Measurements from ENCODE around the gene HAUS7. TPM values are rescaled to one million over a fixed set of nuclear protein-coding genes. Genes with fewer than 3 reads are reported as not detected.

Gene HAUS7
- total and polyA plus RNA-seq, 2 donors from 2014 or later: 28.1 to 47.6 TPM

DNA sequence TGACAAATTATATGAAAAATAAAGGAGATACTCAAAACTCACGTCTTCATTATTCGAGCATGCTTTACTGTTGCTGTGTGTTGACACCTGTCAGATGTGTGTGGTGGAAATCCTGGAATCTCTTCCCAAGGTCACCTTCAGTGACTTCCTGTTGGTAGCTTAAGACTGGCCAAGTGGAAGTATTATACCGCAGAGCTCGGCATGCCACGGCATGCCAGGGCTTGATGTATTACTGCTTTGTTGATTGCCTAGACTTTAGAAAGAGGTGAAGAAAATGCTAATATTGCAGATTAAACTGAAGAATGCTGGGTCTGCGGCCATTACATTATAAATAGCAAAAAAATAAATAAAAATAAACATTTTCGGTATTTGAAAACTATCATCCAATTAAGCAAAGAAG is 29.1 kb downstream of the HAUS7 start:
- Histone ChIP-seq H3K9ac (ENCODE audit: low read length in 3 of 3) (no peak overlapping the region), H3K27me3 (ENCODE audit: control insufficient read depth, insufficient read depth, low read length) (no peaks in the 10 kb centered on the region), H3K36me3 (ENCODE audit: control insufficient read depth in 2 of 3, insufficient read depth in 3 of 3, low read length in 3 of 3) (no peaks in the 10 kb centered on the region), H3K4me1 (ENCODE audit: control insufficient read depth in 2 of 3, insufficient read depth in 2 of 3, low read depth in 1 of 3, low read length in 3 of 3) (no peaks in the 10 kb centered on the region), H3K27ac (ENCODE audit: low read depth in 2 of 2, low read length in 2 of 2) (no peak overlapping the region), H3K4me3 (ENCODE audit: low read length in 3 of 3) (no peak overlapping the region), H3K9me3 (ENCODE audit: control insufficient read depth in 2 of 3, insufficient read depth in 1 of 3, low read length in 3 of 3) (no peaks in the 10 kb centered on the region)
- TF ChIP-seq CTCF (IDR thresholded peaks at IDR 0.05; ENCODE audit: borderline replicate concordance, extremely low read depth, insufficient read depth): no peak
- DNase-seq: no peak
- peak; percentile 3 for FAIRE-seq
- intact Hi-C loops (cut with DNase I): no loop called here

DNA sequence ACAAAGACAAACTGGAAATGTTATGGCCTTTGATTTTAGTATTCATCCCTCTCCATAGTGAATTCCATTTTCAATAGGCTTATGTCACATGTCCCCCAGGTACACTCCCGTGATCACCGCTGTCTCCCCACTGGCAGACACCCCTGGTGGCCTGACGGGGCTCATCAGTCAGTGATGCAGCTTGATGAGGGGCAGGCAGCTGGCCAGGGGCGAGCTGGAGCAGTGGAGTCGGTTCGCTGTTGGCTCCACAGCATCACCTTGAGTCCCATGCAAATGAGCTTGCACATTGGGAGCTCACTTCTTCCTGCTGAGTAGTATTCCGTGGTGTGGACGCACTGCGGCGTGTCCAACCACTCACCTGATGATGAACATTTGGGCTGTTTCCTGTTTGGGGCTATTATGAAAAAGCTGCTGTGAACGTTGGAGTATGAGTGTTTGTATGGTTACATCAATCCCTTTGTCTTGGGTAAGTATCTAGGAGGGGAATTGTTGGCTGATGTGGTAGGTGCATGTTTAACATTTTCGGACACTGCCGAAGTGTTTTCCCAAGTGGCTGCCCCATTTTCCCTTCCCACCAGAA is 29.7 kb downstream of the HAUS7 start:
- FAIRE-seq (no peak), DNase-seq (no peak)
- H3K27ac ChIP-seq (ENCODE audit: low read depth in 2 of 2, low read length in 2 of 2): no peak overlapping the region
- H3K27me3 ChIP-seq (ENCODE audit: control insufficient read depth, insufficient read depth, low read length): no peaks in the 10 kb centered on the region
- H3K4me3 ChIP-seq (ENCODE audit: low read length in 3 of 3): no peak overlapping the region
- H3K9me3 ChIP-seq (ENCODE audit: control insufficient read depth in 2 of 3, insufficient read depth in 1 of 3, low read length in 3 of 3): no peaks in the 10 kb centered on the region
- H3K9ac ChIP-seq (ENCODE audit: low read length in 3 of 3): no peak overlapping the region
- no peaks in the 10 kb centered on the region for H3K36me3 ChIP-seq (ENCODE audit: control insufficient read depth in 2 of 3, insufficient read depth in 3 of 3, low read length in 3 of 3)
- intact Hi-C loops (cut with DNase I): no loop called here
- TF ChIP-seq CTCF (IDR thresholded peaks at IDR 0.05; ENCODE audit: borderline replicate concordance, extremely low read depth, insufficient read depth): no peak
- H3K4me1 ChIP-seq (ENCODE audit: control insufficient read depth in 2 of 3, insufficient read depth in 2 of 3, low read depth in 1 of 3, low read length in 3 of 3): no peaks in the 10 kb centered on the region

DNA sequence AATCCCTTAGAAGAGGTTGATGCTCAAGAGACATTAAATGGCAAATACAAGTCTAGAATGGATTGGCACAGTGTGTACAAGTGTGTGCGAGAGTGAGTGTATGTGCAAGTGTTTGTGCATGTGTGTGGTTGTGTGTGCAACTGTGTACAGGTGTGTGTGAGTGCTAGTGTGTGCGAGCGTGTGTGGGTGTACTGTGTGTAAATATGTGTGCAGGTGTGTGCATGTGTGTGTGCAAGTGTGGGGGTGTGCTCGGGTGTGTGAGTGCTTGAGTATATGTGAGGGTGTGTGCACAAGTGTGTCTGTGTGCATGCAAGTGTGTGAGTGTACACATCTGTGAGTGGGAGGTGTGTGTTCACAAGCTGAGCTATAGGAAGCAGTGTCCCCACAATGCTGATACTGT is 30.4 kb downstream of the HAUS7 start:
- no peak for FAIRE-seq
- no peaks in the 10 kb centered on the region for H3K36me3 ChIP-seq (ENCODE audit: control insufficient read depth in 2 of 3, insufficient read depth in 3 of 3, low read length in 3 of 3)
- no peak overlapping the region for H3K9ac ChIP-seq (ENCODE audit: low read length in 3 of 3)
- H3K4me3 ChIP-seq (ENCODE audit: low read length in 3 of 3): no peak overlapping the region
- no peaks in the 10 kb centered on the region for H3K27me3 ChIP-seq (ENCODE audit: control insufficient read depth, insufficient read depth, low read length)
- DNase-seq: no peak
- intact Hi-C loops (cut with DNase I): no loop called here
- H3K27ac ChIP-seq (ENCODE audit: low read depth in 2 of 2, low read length in 2 of 2): no peak overlapping the region
- no peak for TF ChIP-seq CTCF (IDR thresholded peaks at IDR 0.05; ENCODE audit: borderline replicate concordance, extremely low read depth, insufficient read depth)
- H3K9me3 ChIP-seq (ENCODE audit: control insufficient read depth in 2 of 3, insufficient read depth in 1 of 3, low read length in 3 of 3): no peaks in the 10 kb centered on the region
- H3K4me1 ChIP-seq (ENCODE audit: control insufficient read depth in 2 of 3, insufficient read depth in 2 of 3, low read depth in 1 of 3, low read length in 3 of 3): no peaks in the 10 kb centered on the region

- no peaks in the 10 kb centered on the region for H3K9me3 ChIP-seq (ENCODE audit: control insufficient read depth in 2 of 3, insufficient read depth in 1 of 3, low read length in 3 of 3)
- intact Hi-C loops (cut with DNase I): no loop called here
- H3K27ac ChIP-seq (ENCODE audit: low read depth in 2 of 2, low read length in 2 of 2): no peak overlapping the region
- no peaks in the 10 kb centered on the region for H3K27me3 ChIP-seq (ENCODE audit: control insufficient read depth, insufficient read depth, low read length)
- H3K4me1 ChIP-seq (ENCODE audit: control insufficient read depth in 2 of 3, insufficient read depth in 2 of 3, low read depth in 1 of 3, low read length in 3 of 3): no peaks in the 10 kb centered on the region
- DNase-seq: peak in 3 of 5 donors; percentile 25 to 39 (median 34)
- peak; percentile 17 for TF ChIP-seq CTCF (IDR thresholded peaks at IDR 0.05; ENCODE audit: borderline replicate concordance, extremely low read depth, insufficient read depth)
- no peaks in the 10 kb centered on the region for H3K36me3 ChIP-seq (ENCODE audit: control insufficient read depth in 2 of 3, insufficient read depth in 3 of 3, low read length in 3 of 3)
- no peak overlapping the region for H3K4me3 ChIP-seq (ENCODE audit: low read length in 3 of 3)
- no peak for FAIRE-seq
- H3K9ac ChIP-seq (ENCODE audit: low read length in 3 of 3): no peak overlapping the region
These were observed 31.8 kb downstream of the HAUS7 start for GRCh38 chrX:153438532-153438931.
